K562 (cell line): ENCODE data around the gene TSPAN18. TPM values are rescaled to one million over a fixed set of nuclear protein-coding genes. Genes with fewer than 3 reads are reported as not detected.

Source experiments
- ATAC-seq: fragments of 200-7000 bp; cut with Tn5 transposase; 3 replicates; pipeline ENCODE4 v1.9.1; 2020; ENCODE audit warnings: moderate library complexity
- BruUV-seq: library from RNA; stranded (reverse); fragments of 400-500 nt; replicated peaks from 2 replicates; lab custom pipeline; 2021; lab: Mats Ljungman, UMichigan
- CTCF ChIA-PET: fragments of 300-600 bp; formaldehyde crosslinking; extraction: SDS; loops from one replicate; lab custom pipeline; 2021; ENCODE audit warnings: low intra/inter-chr PET ratio; lab: Yijun Ruan, JAX
- POLR2A ChIA-PET: fragments of 300-600, 350-650 bp; sonication (Branson Sonifier 250); formaldehyde crosslinking; extraction: SDS; loops from one replicate; lab custom pipeline; 2021; ENCODE audit warnings: antibody characterized with exemption, inconsistent platforms; lab: Yijun Ruan, JAX
- DNase-seq, 4 experiments: peaks; one replicate each; pipeline versions ENCODE4 v3.0.0 to v3.0.0-alpha.2; 2011 to 2018; ENCODE audit warnings: low spot score in 3 of 4, mixed read lengths in 3 of 4; ENCODE audit errors: extremely low read depth in 1 of 4
- FAIRE-seq: peaks from 2 replicates; lab custom pipeline; 2011; peaks lifted over from hg19 to GRCh38; lab: Jason Lieb, UNC
- H2AFZ ChIP-seq: 2 replicates; pipeline ENCODE4 v1.6.0; 2011; ENCODE audit warnings: low read depth, low read length, control low read depth, inconsistent platforms
- H3K27ac ChIP-seq: fragments of 200-600 bp; 3 replicates; pipeline ENCODE4 v1.8.0; 2011; ENCODE audit warnings: low read depth, mild to moderate bottlenecking, control low read depth, inconsistent platforms, low read length, moderate library complexity, mixed read lengths; ENCODE audit errors: extremely low read depth
- H3K27me3 ChIP-seq, 2 experiments: fragments of 300-600 bp in 1 of 2; 2 replicates in 1 of 2; 3 replicates in 1 of 2; pipeline versions ENCODE4 v1.6.0 to v1.8.0; 2011; ENCODE audit warnings: inconsistent platforms in 2 of 2, low read length in 2 of 2, mild to moderate bottlenecking in 1 of 2, mixed read lengths in 1 of 2, moderate library complexity in 1 of 2; ENCODE audit not compliant: control insufficient read depth in 2 of 2, insufficient read depth in 2 of 2
- H3K36me3 ChIP-seq: fragments of 300-600 bp; 3 replicates; pipeline ENCODE4 v1.8.0; 2011; ENCODE audit warnings: mild to moderate bottlenecking, low read length, inconsistent platforms; ENCODE audit not compliant: control insufficient read depth, insufficient read depth
- H3K4me1 ChIP-seq, 2 experiments: fragments of 200-600 bp in 1 of 2; replicated peaks in 1 of 2; 2 replicates in 1 of 2; 3 replicates in 1 of 2; pipeline versions ENCODE4 v1.5.1 to v1.8.0; 2011; ENCODE audit warnings: inconsistent platforms in 2 of 2, low read length in 2 of 2, mild to moderate bottlenecking in 1 of 2, mixed read lengths in 1 of 2, moderate library complexity in 1 of 2; ENCODE audit not compliant: control insufficient read depth in 2 of 2, insufficient read depth in 2 of 2
- H3K4me2 ChIP-seq: 2 replicates; pipeline ENCODE4 v1.6.1; 2011; ENCODE audit warnings: low read length, control low read depth, inconsistent platforms, mixed read lengths; ENCODE audit not compliant: insufficient read depth
- H3K4me3 ChIP-seq: fragments of 200-600 bp; sonication (generic), shearing (Covaris generic); 2 replicates; pipeline ENCODE4 v1.5.1; 2016; ENCODE audit warnings: control low read depth, inconsistent platforms
- H3K79me2 ChIP-seq: fragments of 200-600 bp; 3 replicates; pipeline ENCODE4 v1.8.0; 2011; ENCODE audit warnings: low read length, inconsistent platforms; ENCODE audit not compliant: control insufficient read depth, insufficient read depth
- H3K9ac ChIP-seq, 2 experiments: 2 replicates each; pipeline versions ENCODE4 v1.6.0 to v1.6.1; 2011; ENCODE audit warnings: low read depth in 2 of 2, low read length in 2 of 2, control low read depth in 1 of 2, inconsistent platforms in 1 of 2, mild to moderate bottlenecking in 1 of 2, mixed read lengths in 1 of 2; ENCODE audit not compliant: insufficient read depth in 1 of 2
- H3K9me1 ChIP-seq: one replicate; pipeline ENCODE4 v1.6.0; 2011; ENCODE audit warnings: inconsistent platforms, mild to moderate bottlenecking, low read length, moderate library complexity; ENCODE audit not compliant: control insufficient read depth, insufficient read depth
- H3K9me3 ChIP-seq: replicated peaks from 2 replicates; pipeline ENCODE4 v1.5.1; 2011; ENCODE audit warnings: low read depth, low read length, inconsistent platforms; ENCODE audit not compliant: control insufficient read depth, insufficient read depth
- H4K20me1 ChIP-seq: replicated peaks from 2 replicates; pipeline ENCODE4 v1.6.1; 2011; ENCODE audit warnings: low read length, inconsistent platforms, mixed read lengths; ENCODE audit not compliant: control insufficient read depth, insufficient read depth
- ATF4 ChIP-seq: fragments of 450-650 bp; formaldehyde crosslinking; IDR thresholded peaks from 2 replicates; pipeline ENCODE4 v1.4.0; 2022; ENCODE audit warnings: mild to moderate bottlenecking, moderate library complexity
- CAMTA2 ChIP-seq: fragments of 250-450 bp; sonication (Bioruptor Pico); conservative IDR thresholded peaks from 2 replicates; pipeline ENCODE4 v1.5.1; 2022
- E2F6 ChIP-seq, 2 experiments: IDR thresholded peaks; 2 replicates each; pipeline ENCODE4 v1.6.1; 2011; ENCODE audit warnings: borderline replicate concordance in 1 of 2, control low read depth in 1 of 2, low read depth in 1 of 2, low read length in 1 of 2, mild to moderate bottlenecking in 1 of 2, mixed read lengths in 1 of 2, moderate library complexity in 1 of 2; ENCODE audit not compliant: insufficient read depth in 1 of 2, insufficient read length in 1 of 2, poor library complexity in 1 of 2, severe bottlenecking in 1 of 2; ENCODE audit errors: extremely low read depth in 1 of 2
- HDGF ChIP-seq: fragments of 450-650 bp; IDR thresholded peaks from 2 replicates; pipeline ENCODE4 v1.6.1; 2016
- HES1 ChIP-seq: fragments of 450-650 bp; IDR thresholded peaks from 2 replicates; pipeline ENCODE4 v1.6.1; 2016; ENCODE audit warnings: low read depth, mild to moderate bottlenecking, moderate library complexity
- ILK ChIP-seq: fragments of 450-650 bp; IDR thresholded peaks from 2 replicates; pipeline ENCODE4 v1.6.1; 2016; ENCODE audit warnings: missing genetic modification characterization, low read depth, mild to moderate bottlenecking, missing compliant biosample characterization, moderate library complexity, borderline replicate concordance
- PKNOX1 ChIP-seq: fragments of 450-650 bp; IDR thresholded peaks from 2 replicates; pipeline ENCODE4 v1.6.1; 2016
- PYGO2 ChIP-seq: fragments of 450-650 bp; IDR thresholded peaks from 2 replicates; pipeline ENCODE4 v1.6.1; 2016; ENCODE audit warnings: mild to moderate bottlenecking, missing genetic modification characterization, moderate library complexity, missing compliant biosample characterization
- ZFP91 ChIP-seq: sonication (generic); formaldehyde crosslinking; IDR thresholded peaks from 2 replicates; pipeline ENCODE4 v1.8.0; 2022; ENCODE audit warnings: mild to moderate bottlenecking, missing genetic modification reagents
- ZNF395 ChIP-seq: fragments of 200-800 bp; sonication (Bioruptor generic); IDR thresholded peaks from 2 replicates; pipeline ENCODE4 v1.6.1; 2017; ENCODE audit warnings: missing genetic modification characterization, missing compliant biosample characterization
- WGBS: fragments of 100-300 bp; shearing (Covaris generic); methylation state at CpG from one replicate; pipeline ENCODE4 v1.1.6; 2016; ENCODE audit warnings: low coverage, mixed read lengths; ENCODE audit not compliant: insufficient coverage; ENCODE audit errors: missing lambda C conversion rate; 5-methylcytosine and 5-hydroxymethylcytosine counted together
- in situ Hi-C: fragments of 300-500 bp; cut with MboI; formaldehyde crosslinking; loops from 4 replicates; pipeline ENCODE4 v1.15.0; 2018; ENCODE audit warnings: inconsistent platforms, mixed read lengths
- intact Hi-C: fragments of 100-400 bp; cut with micrococcal nuclease; formaldehyde crosslinking; loops from 2 replicates; pipeline ENCODE4 v1.14.2; 2022
- polyA plus RNA-seq, 8 experiments: library from polyadenylated mRNA; depleted of rRNA in 4 of 8; stranded (reverse) in 5 of 8; unstranded in 3 of 8; fragments of >200 nt; fragmentation: Nextera tagmentation in 2 of 8; fragmentation: Illumina TruSeq in 1 of 8; extraction: Ambion mirVana in 2 of 8; extraction: Trizol in 1 of 8; gene quantifications; 2 replicates each; pipeline versions ENCODE4 v1.2.1 to v1.2.3, GENCODE V29; 2011 to 2014; ENCODE audit warnings: inconsistent platforms in 1 of 8, missing spikeins in 1 of 8
- total RNA-seq, 7 experiments: library from RNA; depleted of rRNA in 6 of 7; stranded (reverse); fragments of >200 nt in 6 of 7; fragmentation: Illumina TruSeq in 2 of 7; extraction: Trizol in 2 of 7; gene quantifications; 2 replicates each; pipeline versions ENCODE4 v1.2.1 to v1.2.3, GENCODE V29; 2011 to 2021; ENCODE audit warnings: low replicate concordance in 1 of 7

Gene TSPAN18
- total and polyA plus RNA-seq, 9 of the 15 experiments (the other 6 are each of a cell fraction or from before 2014, with no cell fraction given), result 0.17 to 0.35 (median 0.22) TPM; not detected in 4

- peak in 1 of 2 experiments; percentile 11 for TF ChIP-seq E2F6 (IDR thresholded peaks at IDR 0.05; ENCODE audit: borderline replicate concordance in 1 of 2, extremely low read depth in 1 of 2, insufficient read depth in 1 of 2, insufficient read length in 1 of 2, low read depth in 1 of 2, low read length in 1 of 2, poor library complexity in 1 of 2, severe bottlenecking in 1 of 2)
Observed at GRCh38 chr11:44728491-44728910, 1.7 kb downstream of the TSPAN18 start (continued).

- no peak overlapping the region for H2AFZ ChIP-seq
- no peaks in the 10 kb centered on the region for H3K9me3 ChIP-seq
- no peak overlapping the region for H3K4me3 ChIP-seq
- in situ Hi-C loops, result no loop called here
- BruUV-seq, result no TSS peak
- peaks cover 7% of the 10 kb centered on the region; the same call in 1 of the 2 replicates for H4K20me1 ChIP-seq
- FAIRE-seq (no peak), ATAC-seq (no peak), DNase-seq (no peak)
- no peaks in the 10 kb centered on the region for H3K36me3 ChIP-seq
- H3K4me2 ChIP-seq, result no peak overlapping the region
- no peak overlapping the region for H3K27ac ChIP-seq
- WGBS, result 0% methylated on average over 2 of the region's 2 CpGs
- CTCF ChIA-PET, result interaction anchor here (2.7 kb wide), 1 partner anchor 164 kb away, joined by 13 read pairs; no protein-coding TSS in a partner anchor
- TF ChIP-seq ILK (tag) (no peak), CAMTA2 (CRISPR knock-in tag) (no peak), ATF4 (CRISPR knock-in tag) (no peak), PYGO2 (tag) (no peak), ZFP91 (CRISPR knock-in tag) (no peak), PKNOX1 (no peak), ZNF395 (no peak), HDGF (no peak), HES1 (no peak)
- TF ChIP-seq, all 486 proteins: peak for 0
- Histone ChIP-seq H3K79me2 (no peaks in the 10 kb centered on the region), H3K4me1 (peaks cover 7 to 21% of the 10 kb centered on the region in 2 experiments; a peak in 4 of 5 replicates), H3K9ac (no peak overlapping the region), H3K27me3 (peaks cover 4 to 66% of the 10 kb centered on the region in 2 experiments; a peak in 4 of 5 replicates), H3K9me1 (no peaks in the 10 kb centered on the region)
- intact Hi-C loops, result loop anchor here (2.0 to 5.0 kb wide), 2 partner anchors 48 to 166 kb away; no protein-coding TSS in a partner anchor
- POLR2A ChIA-PET, result no interaction called here
Observed at GRCh38 chr11:44729063-44729462, 2.3 kb downstream of the TSPAN18 start.
